ENCODE measurements around the gene CALB2.

CALB2 gene

GRCh38 chr16:71348262-71349085, 10.0 kb upstream of the CALB2 start:
- H3K4me1 ChIP-seq (ENCODE audit: control insufficient read depth in 1 of 2, insufficient read depth in 1 of 2, low read depth in 1 of 2, low read length in 1 of 2), result no peaks in the 10 kb centered on the region
- no peaks in the 10 kb centered on the region for H3K9me3 ChIP-seq
- H3K4me3 ChIP-seq (ENCODE audit: low read depth in 1 of 2, low read length in 1 of 2), result no peak overlapping the region
- TF ChIP-seq CTCF (IDR thresholded peaks at IDR 0.05), result no peak
- peaks cover 6% of the 10 kb centered on the region for H3K27me3 ChIP-seq
- H3K27ac ChIP-seq, result no peak overlapping the region
- H3K36me3 ChIP-seq, result no peaks in the 10 kb centered on the region

GRCh38 chr16:71350821-71351557, 7.5 kb upstream of the CALB2 start:
- Histone ChIP-seq H3K27me3 (peaks cover 11% of the 10 kb centered on the region), H3K4me1 (ENCODE audit: control insufficient read depth in 1 of 2, insufficient read depth in 1 of 2, low read depth in 1 of 2, low read length in 1 of 2) (no peaks in the 10 kb centered on the region), H3K36me3 (no peaks in the 10 kb centered on the region), H3K4me3 (ENCODE audit: low read depth in 1 of 2, low read length in 1 of 2) (no peak overlapping the region), H3K27ac (no peak overlapping the region), H3K9me3 (no peaks in the 10 kb centered on the region)
- TF ChIP-seq CTCF (IDR thresholded peaks at IDR 0.05), result no peak

- no peak for TF ChIP-seq CTCF (IDR thresholded peaks at IDR 0.05)
- Histone ChIP-seq H3K4me3 (ENCODE audit: low read depth in 1 of 2, low read length in 1 of 2) (no peak overlapping the region), H3K27ac (no peak overlapping the region), H3K36me3 (no peaks in the 10 kb centered on the region), H3K4me1 (ENCODE audit: control insufficient read depth in 1 of 2, insufficient read depth in 1 of 2, low read depth in 1 of 2, low read length in 1 of 2) (no peaks in the 10 kb centered on the region), H3K9me3 (no peaks in the 10 kb centered on the region), H3K27me3 (peaks cover 12% of the 10 kb centered on the region)
Measured at GRCh38 chr16:71351558-71351901, 7.0 kb upstream of the CALB2 start.

- H3K36me3 ChIP-seq, result no peaks in the 10 kb centered on the region
- H3K9me3 ChIP-seq, result no peaks in the 10 kb centered on the region
- no peak overlapping the region for H3K4me3 ChIP-seq (ENCODE audit: low read depth in 1 of 2, low read length in 1 of 2)
- H3K27me3 ChIP-seq, result peaks cover 19% of the 10 kb centered on the region
- H3K27ac ChIP-seq, result no peak overlapping the region
- H3K4me1 ChIP-seq (ENCODE audit: control insufficient read depth in 1 of 2, insufficient read depth in 1 of 2, low read depth in 1 of 2, low read length in 1 of 2), result no peaks in the 10 kb centered on the region
- TF ChIP-seq CTCF (IDR thresholded peaks at IDR 0.05), result no peak
Measured at GRCh38 chr16:71352466-71352865, 6.1 kb upstream of the CALB2 start.

GRCh38 chr16:71352963-71353460, 5.5 kb upstream of the CALB2 start:
- H3K27ac ChIP-seq, result no peak overlapping the region
- peaks cover 24% of the 10 kb centered on the region for H3K27me3 ChIP-seq
- no peaks in the 10 kb centered on the region for H3K9me3 ChIP-seq
- TF ChIP-seq CTCF (IDR thresholded peaks at IDR 0.05), result no peak
- H3K4me3 ChIP-seq (ENCODE audit: low read depth in 1 of 2, low read length in 1 of 2), result no peak overlapping the region
- no peaks in the 10 kb centered on the region for H3K4me1 ChIP-seq (ENCODE audit: control insufficient read depth in 1 of 2, insufficient read depth in 1 of 2, low read depth in 1 of 2, low read length in 1 of 2)
- H3K36me3 ChIP-seq, result no peaks in the 10 kb centered on the region
